HCT116 (cell line): Measurements from ENCODE around the gene YAP1. TPM values are rescaled to one million over a fixed set of nuclear protein-coding genes. Genes with fewer than 3 reads are reported as not detected.

ENCODE experiments used
- ATAC-seq: fragments of 200-7000 bp; cut with Tn5 transposase; 2 replicates; pipeline ENCODE4 v1.9.1; 2020; ENCODE audit warnings: mild to moderate bottlenecking, moderate library complexity
- BruUV-seq: library from RNA; stranded (reverse); fragments of 400-500 nt; replicated peaks from 2 replicates; lab custom pipeline; 2021; lab: Mats Ljungman, UMichigan
- CTCF ChIA-PET: fragments of 300-600 bp; sonication (Branson Sonifier 250); formaldehyde crosslinking; loops from one replicate; lab custom pipeline; 2021; ENCODE audit warnings: antibody characterized with exemption; lab: Charles Lee
- POLR2A ChIA-PET: fragments of 300-600, 350-600 bp; sonication (Branson Sonifier 250); formaldehyde crosslinking; loops from one replicate; lab custom pipeline; 2021; ENCODE audit warnings: antibody characterized with exemption; lab: Charles Lee
- RAD21 ChIA-PET, 2 experiments: fragments of 300-600 bp; sonication (Branson Sonifier 250); formaldehyde crosslinking; loops; one replicate each; lab custom pipeline; 2023; ENCODE audit warnings: low total read pairs in 2 of 2; ENCODE audit not compliant: uncharacterized antibody in 2 of 2, unreplicated experiment in 2 of 2, low non-redundant PET in 1 of 2; lab: Charles Lee
- DNase-seq: peaks from one replicate; pipeline ENCODE4 v3.0.0-alpha.2; 2010; ENCODE audit warnings: low read depth, low spot score
- H2AFZ ChIP-seq: fragments of 200-600 bp; shearing (Covaris generic), sonication (generic); 2 replicates; pipeline ENCODE4 v1.6.1; 2017; ENCODE audit warnings: low read depth, mixed run types, mixed read lengths, antibody characterized with exemption, low read length; ENCODE audit not compliant: poor library complexity, severe bottlenecking
- H3K27ac ChIP-seq: 2 replicates; pipeline ENCODE4 v1.5.1; 2012; ENCODE audit warnings: low read depth, low read length
- H3K27me3 ChIP-seq: fragments of 200-600 bp; sonication (generic); 2 replicates; pipeline ENCODE4 v1.6.1; 2016; ENCODE audit warnings: mixed run types, low read length, mixed read lengths; ENCODE audit not compliant: insufficient read depth
- H3K36me3 ChIP-seq, 2 experiments: fragments of 200-500 bp in 1 of 2; fragments of 200-600 bp in 1 of 2; sonication (Bioruptor generic) in 1 of 2; sonication (generic) in 1 of 2; 2 replicates each; pipeline versions ENCODE4 v1.5.1 to v1.6.1; 2014 to 2016; ENCODE audit warnings: low read length in 2 of 2, inconsistent platforms in 1 of 2, mixed read lengths in 1 of 2, mixed run types in 1 of 2; ENCODE audit not compliant: insufficient read depth in 2 of 2, control insufficient read depth in 1 of 2
- H3K4me1 ChIP-seq, 2 experiments: fragments of 200-600 bp in 1 of 2; sonication (generic) in 1 of 2; 2 replicates each; pipeline versions ENCODE4 v1.5.1 to v1.6.1; 2012 to 2017; ENCODE audit warnings: low read length in 2 of 2, inconsistent platforms in 1 of 2, mild to moderate bottlenecking in 1 of 2, mixed read lengths in 1 of 2, mixed run types in 1 of 2, moderate library complexity in 1 of 2; ENCODE audit not compliant: insufficient read depth in 2 of 2, control insufficient read depth in 1 of 2
- H3K4me2 ChIP-seq: fragments of 200-600 bp; sonication (generic); 2 replicates; pipeline ENCODE4 v1.6.1; 2017; ENCODE audit warnings: mixed run types, low read length, mixed read lengths
- H3K4me3 ChIP-seq, 2 experiments: fragments of 200-600 bp in 1 of 2; sonication (generic) in 1 of 2; replicated peaks in 1 of 2; 2 replicates each; pipeline ENCODE4 v1.5.1; 2011 to 2016; ENCODE audit warnings: low read length in 2 of 2, control low read depth in 1 of 2, low read depth in 1 of 2, mild to moderate bottlenecking in 1 of 2, mixed read lengths in 1 of 2, mixed run types in 1 of 2
- H3K79me2 ChIP-seq: fragments of 200-600 bp; sonication (generic); 2 replicates; pipeline ENCODE4 v1.6.1; 2017; ENCODE audit warnings: mild to moderate bottlenecking, mixed run types, low read length, moderate library complexity, mixed read lengths; ENCODE audit not compliant: insufficient read depth
- H3K9ac ChIP-seq: fragments of 200-600 bp; sonication (generic); 2 replicates; pipeline ENCODE4 v1.6.1; 2016; ENCODE audit warnings: low read length, mixed read lengths
- H3K9me2 ChIP-seq: fragments of 200-600 bp; sonication (generic), shearing (Covaris generic); 2 replicates; pipeline ENCODE4 v1.6.1; 2017; ENCODE audit warnings: mixed run types, mild to moderate bottlenecking, moderate library complexity; ENCODE audit not compliant: insufficient read depth
- H3K9me3 ChIP-seq, 2 experiments: fragments of 200-500 bp in 1 of 2; fragments of 200-600 bp in 1 of 2; sonication (Bioruptor generic) in 1 of 2; sonication (generic) in 1 of 2; 2 replicates each; pipeline ENCODE4 v1.6.1; 2014 to 2017; ENCODE audit warnings: low read length in 2 of 2, mixed read lengths in 2 of 2, inconsistent platforms in 1 of 2, low read depth in 1 of 2, mild to moderate bottlenecking in 1 of 2, mixed run types in 1 of 2, moderate library complexity in 1 of 2; ENCODE audit not compliant: control insufficient read depth in 1 of 2, insufficient read depth in 1 of 2
- H4K20me1 ChIP-seq: fragments of 200-600 bp; sonication (generic), shearing (Covaris generic); 2 replicates; pipeline ENCODE4 v1.6.1; 2017; ENCODE audit warnings: mixed run types, mild to moderate bottlenecking, moderate library complexity; ENCODE audit not compliant: insufficient read depth
- ATF3 ChIP-seq: IDR thresholded peaks from 2 replicates; pipeline ENCODE4 v1.6.1; 2012
- CBX3 ChIP-seq: IDR thresholded peaks from 2 replicates; pipeline ENCODE4 v1.6.1; 2012; ENCODE audit warnings: low read depth
- CTCF ChIP-seq, 3 experiments: fragments of 200-600 bp in 1 of 3; sonication (generic) in 1 of 3; IDR thresholded peaks in 2 of 3; conservative IDR thresholded peaks in 1 of 3; 2 replicates each; pipeline ENCODE4 v1.5.1; 2012 to 2017; ENCODE audit warnings: low read depth in 2 of 3, low read length in 2 of 3, antibody characterized with exemption in 1 of 3, borderline replicate concordance in 1 of 3, control low read depth in 1 of 3, mild to moderate bottlenecking in 1 of 3, mixed read lengths in 1 of 3, mixed run types in 1 of 3, moderate library complexity in 1 of 3; ENCODE audit not compliant: insufficient read depth in 1 of 3
- EGR1 ChIP-seq: IDR thresholded peaks from 2 replicates; pipeline ENCODE4 v1.6.1; 2012; ENCODE audit warnings: low read depth
- ELF1 ChIP-seq: IDR thresholded peaks from 2 replicates; pipeline ENCODE4 v1.6.1; 2012; ENCODE audit warnings: low read depth, borderline replicate concordance
- EZH2 ChIP-seq: fragments of 200-600 bp; sonication (generic); IDR thresholded peaks from 2 replicates; pipeline ENCODE4 v1.6.1; 2017; ENCODE audit warnings: antibody characterized with exemption, mixed run types
- EZH2phosphoT487 ChIP-seq: fragments of 200-600 bp; IDR thresholded peaks from 2 replicates; pipeline ENCODE4 v1.6.1; 2018; ENCODE audit warnings: antibody characterized with exemption, borderline replicate concordance
- FOSL1 ChIP-seq: IDR thresholded peaks from 2 replicates; pipeline ENCODE4 v1.6.1; 2012; ENCODE audit warnings: low read depth
- MAX ChIP-seq: IDR thresholded peaks from 2 replicates; pipeline ENCODE4 v1.6.1; 2012
- POLR2A ChIP-seq: IDR thresholded peaks from 2 replicates; pipeline ENCODE4 v1.7.0; 2011; ENCODE audit warnings: borderline replicate concordance; ENCODE audit not compliant: insufficient read depth, insufficient read length; ENCODE audit errors: extremely low read depth
- POLR2AphosphoS5 ChIP-seq: IDR thresholded peaks from 2 replicates; pipeline ENCODE4 v1.6.1; 2011; ENCODE audit warnings: mild to moderate bottlenecking, low read depth, low read length, moderate library complexity
- RAD21 ChIP-seq: IDR thresholded peaks from 2 replicates; pipeline ENCODE4 v1.6.1; 2012; ENCODE audit warnings: low read depth, mild to moderate bottlenecking
- REST ChIP-seq: IDR thresholded peaks from 2 replicates; pipeline ENCODE4 v1.6.1; 2012; ENCODE audit warnings: low read depth
- SIN3A ChIP-seq: IDR thresholded peaks from 2 replicates; pipeline ENCODE4 v1.6.1; 2012; ENCODE audit warnings: low read depth
- TCF7L2 ChIP-seq: IDR thresholded peaks from 2 replicates; pipeline ENCODE4 v1.7.0; 2011; ENCODE audit warnings: borderline replicate concordance, inconsistent platforms; ENCODE audit not compliant: insufficient read depth, insufficient read length; ENCODE audit errors: extremely low read depth
- intact Hi-C: fragments of 100-400 bp; cut with micrococcal nuclease; formaldehyde crosslinking; loops from 2 replicates; pipeline ENCODE4 v1.10.0; 2022
- total RNA-seq: library from RNA; stranded (reverse); gene quantifications from one replicate; pipeline ENCODE4 v1.2.1, GENCODE V29; 2021; ENCODE audit not compliant: unreplicated experiment

YAP1 gene
- total RNA-seq, 1 experiment from 2014 or later: 88.6 TPM

- no peak for TF ChIP-seq POLR2AphosphoS5
- TF ChIP-seq CTCF (IDR thresholded peaks at IDR 0.05 in 2 of 3, conservative IDR thresholded peaks at IDR 0.05 in 1 of 3; ENCODE audit: borderline replicate concordance in 1 of 3, insufficient read depth in 1 of 3, low read depth in 2 of 3, low read length in 2 of 3): no peak
- TF ChIP-seq TCF7L2: no peak
- no peak for TF ChIP-seq ATF3
- TF ChIP-seq EZH2: no peak
- TF ChIP-seq CBX3: no peak
- TF ChIP-seq MAX: no peak
- no peak for TF ChIP-seq POLR2A
- TF ChIP-seq FOSL1: no peak
- no peak for TF ChIP-seq EZH2phosphoT487
Measured at GRCh38 chr11:102230186-102230585, 119.9 kb downstream of the YAP1 start (continued).

- RAD21 ChIA-PET: no interaction called here
- H3K27me3 ChIP-seq: no peaks in the 10 kb centered on the region
- H3K36me3 ChIP-seq: peaks cover 0 to 14% of the 10 kb centered on the region in 2 experiments; a peak in 1 of 4 replicates
- H2AFZ ChIP-seq: no peak overlapping the region
- no peak overlapping the region for H3K27ac ChIP-seq
- no peak overlapping the region for H3K4me3 ChIP-seq
- no peak overlapping the region for H3K9ac ChIP-seq
- H3K4me2 ChIP-seq: no peak overlapping the region
- no TSS peak for BruUV-seq
- POLR2A ChIA-PET: no interaction called here
- H3K4me1 ChIP-seq: peaks cover 14 to 22% of the 10 kb centered on the region in 2 experiments
- no peak for DNase-seq
- CTCF ChIA-PET: no interaction called here
- H3K79me2 ChIP-seq: no peaks in the 10 kb centered on the region
- peaks cover 3% of the 10 kb centered on the region; the same call in 1 of the 2 replicates for H4K20me1 ChIP-seq
- intact Hi-C loops: no loop called here
- no peaks in the 10 kb centered on the region for H3K9me3 ChIP-seq
- H3K9me2 ChIP-seq: no peaks in the 10 kb centered on the region
- no peak for ATAC-seq
- TF ChIP-seq POLR2AphosphoS5 (no peak), SIN3A (no peak), REST (no peak), RAD21 (no peak), ATF3 (no peak), TCF7L2 (no peak), ELF1 (no peak), MAX (no peak), CBX3 (no peak), EGR1 (no peak), CTCF (IDR thresholded peaks at IDR 0.05 in 2 of 3, conservative IDR thresholded peaks at IDR 0.05 in 1 of 3; ENCODE audit: borderline replicate concordance in 1 of 3, insufficient read depth in 1 of 3, low read depth in 2 of 3, low read length in 2 of 3) (no peak)
Measured at GRCh38 chr11:102230911-102231310, 120.7 kb downstream of the YAP1 start.
